ENCODE data around the gene BTBD16.

BTBD16 gene

GRCh38 chr10:122357685-122358084 lies 86.6 kb downstream of the BTBD16 start:
- TF ChIP-seq ZNF274 (IDR thresholded peaks at IDR 0.05; ENCODE audit: low read depth, low read length) (no peak), SUZ12 (IDR thresholded peaks at IDR 0.05; ENCODE audit: extremely low read depth, insufficient read depth, insufficient read length) (no peak), YY1 (IDR thresholded peaks at IDR 0.05; ENCODE audit: insufficient read depth, insufficient read length) (no peak)
- Histone ChIP-seq H3K4me1 (ENCODE audit: insufficient read depth, insufficient read length) (no peaks in the 10 kb centered on the region), H3K4me3 (ENCODE audit: insufficient read length, low read depth) (no peak overlapping the region), H3K27me3 (ENCODE audit: insufficient read depth, insufficient read length) (no peaks in the 10 kb centered on the region), H3K9me3 (ENCODE audit: insufficient read depth, low read length) (no peaks in the 10 kb centered on the region), H3K36me3 (ENCODE audit: insufficient read depth, insufficient read length, low read length) (no peaks in the 10 kb centered on the region), H3K9ac (ENCODE audit: insufficient read length, low read depth) (no peak overlapping the region)
- no peak for DNase-seq (ENCODE audit: low read depth, low spot score)

DNA sequence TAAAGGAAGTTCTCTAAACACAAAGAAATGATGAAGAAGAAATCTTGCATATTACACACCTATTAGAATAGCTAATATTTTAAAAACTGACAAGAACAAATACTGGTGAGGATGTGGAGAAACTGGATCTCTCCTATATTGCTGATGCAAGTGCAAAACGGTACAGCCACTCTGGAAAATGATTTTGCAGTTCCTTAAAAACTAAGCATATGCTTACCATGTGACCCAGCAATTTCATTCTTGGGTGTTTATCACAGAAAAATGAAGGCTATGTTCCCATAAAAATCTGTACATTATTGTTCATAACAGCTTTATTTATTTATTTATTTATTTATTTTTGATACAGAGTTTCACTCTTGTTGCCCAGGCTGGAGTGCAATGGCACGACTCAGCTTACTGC lies 88.5 kb downstream of the BTBD16 start:
- Histone ChIP-seq H3K4me1 (ENCODE audit: insufficient read depth, insufficient read length) (no peaks in the 10 kb centered on the region), H3K27me3 (ENCODE audit: insufficient read depth, insufficient read length) (no peaks in the 10 kb centered on the region), H3K36me3 (ENCODE audit: insufficient read depth, insufficient read length, low read length) (no peaks in the 10 kb centered on the region), H3K9ac (ENCODE audit: insufficient read length, low read depth) (no peak overlapping the region), H3K4me3 (ENCODE audit: insufficient read length, low read depth) (no peak overlapping the region), H3K9me3 (ENCODE audit: insufficient read depth, low read length) (no peaks in the 10 kb centered on the region)
- DNase-seq (ENCODE audit: low read depth, low spot score): no peak
- no peak for TF ChIP-seq YY1 (IDR thresholded peaks at IDR 0.05; ENCODE audit: insufficient read depth, insufficient read length)
- no peak for TF ChIP-seq SUZ12 (IDR thresholded peaks at IDR 0.05; ENCODE audit: extremely low read depth, insufficient read depth, insufficient read length)
- no peak for TF ChIP-seq ZNF274 (IDR thresholded peaks at IDR 0.05; ENCODE audit: low read depth, low read length)

DNA sequence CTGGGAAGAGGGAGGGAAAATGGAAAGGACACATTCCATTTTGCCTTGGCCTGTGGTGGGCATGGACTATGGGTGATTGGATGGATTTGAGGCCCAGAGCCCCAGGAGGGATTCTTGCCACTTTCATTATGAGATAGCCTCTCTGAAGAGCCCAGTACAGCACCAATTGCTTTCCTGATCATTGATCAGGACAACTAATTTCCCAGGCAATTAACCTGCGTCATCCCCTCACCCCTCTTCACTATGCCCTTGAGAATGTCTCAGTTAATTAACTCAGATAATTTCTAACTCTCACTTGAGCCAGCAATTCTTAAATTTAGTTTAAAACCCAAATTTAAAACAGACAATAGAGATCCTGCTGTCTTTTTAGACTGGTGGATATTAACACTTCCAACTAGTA lies 90.0 kb downstream of the BTBD16 start:
- Histone ChIP-seq H3K36me3 (ENCODE audit: insufficient read depth, insufficient read length, low read length) (no peaks in the 10 kb centered on the region), H3K9ac (ENCODE audit: insufficient read length, low read depth) (no peak overlapping the region), H3K4me3 (ENCODE audit: insufficient read length, low read depth) (no peak overlapping the region), H3K4me1 (ENCODE audit: insufficient read depth, insufficient read length) (no peaks in the 10 kb centered on the region), H3K9me3 (ENCODE audit: insufficient read depth, low read length) (no peaks in the 10 kb centered on the region), H3K27me3 (ENCODE audit: insufficient read depth, insufficient read length) (no peaks in the 10 kb centered on the region)
- no peak for TF ChIP-seq YY1 (IDR thresholded peaks at IDR 0.05; ENCODE audit: insufficient read depth, insufficient read length)
- DNase-seq (ENCODE audit: low read depth, low spot score): no peak

DNA sequence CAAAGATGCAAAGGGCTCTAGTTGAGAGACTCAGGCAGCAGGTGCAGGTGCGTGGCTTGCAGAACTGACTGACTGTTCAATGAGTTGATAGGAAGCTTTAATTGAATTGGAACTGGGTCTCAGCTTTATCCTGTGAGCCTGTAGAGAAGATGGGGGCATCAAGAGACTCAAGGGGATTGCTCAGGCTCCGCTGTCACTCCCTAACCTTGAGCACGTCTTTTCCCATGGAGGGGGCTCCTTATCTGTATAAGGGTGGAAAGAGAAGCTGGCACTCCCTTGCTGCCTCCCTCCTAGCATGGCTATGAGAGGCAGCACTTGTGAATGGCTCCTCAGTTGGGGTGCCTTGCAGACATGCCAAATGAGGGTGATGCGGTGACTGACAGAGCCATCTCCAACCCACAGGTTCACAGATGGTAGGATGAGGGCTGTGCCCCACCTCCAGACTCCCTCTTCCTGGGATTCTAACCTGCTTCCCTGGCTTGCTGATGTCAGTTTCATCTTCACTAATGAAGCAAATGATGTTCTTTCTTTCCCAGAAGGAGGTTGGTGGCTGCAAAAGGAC lies 91.0 kb downstream of the BTBD16 start:
- Histone ChIP-seq H3K4me3 (ENCODE audit: insufficient read length, low read depth) (no peak overlapping the region), H3K27me3 (ENCODE audit: insufficient read depth, insufficient read length) (no peaks in the 10 kb centered on the region), H3K4me1 (ENCODE audit: insufficient read depth, insufficient read length) (no peaks in the 10 kb centered on the region), H3K36me3 (ENCODE audit: insufficient read depth, insufficient read length, low read length) (no peaks in the 10 kb centered on the region), H3K9ac (ENCODE audit: insufficient read length, low read depth) (no peak overlapping the region), H3K9me3 (ENCODE audit: insufficient read depth, low read length) (no peaks in the 10 kb centered on the region)
- no peak for DNase-seq (ENCODE audit: low read depth, low spot score)
- TF ChIP-seq YY1 (IDR thresholded peaks at IDR 0.05; ENCODE audit: insufficient read depth, insufficient read length): no peak
- no peak for TF ChIP-seq ZNF274 (IDR thresholded peaks at IDR 0.05; ENCODE audit: low read depth, low read length)
- TF ChIP-seq SUZ12 (IDR thresholded peaks at IDR 0.05; ENCODE audit: extremely low read depth, insufficient read depth, insufficient read length): no peak

- no peak for DNase-seq (ENCODE audit: low read depth, low spot score)
- TF ChIP-seq YY1 (IDR thresholded peaks at IDR 0.05; ENCODE audit: insufficient read depth, insufficient read length): no peak
- no peak for TF ChIP-seq SUZ12 (IDR thresholded peaks at IDR 0.05; ENCODE audit: extremely low read depth, insufficient read depth, insufficient read length)
- no peak for TF ChIP-seq ZNF274 (IDR thresholded peaks at IDR 0.05; ENCODE audit: low read depth, low read length)
- Histone ChIP-seq H3K4me1 (ENCODE audit: insufficient read depth, insufficient read length) (no peaks in the 10 kb centered on the region), H3K27me3 (ENCODE audit: insufficient read depth, insufficient read length) (no peaks in the 10 kb centered on the region), H3K36me3 (ENCODE audit: insufficient read depth, insufficient read length, low read length) (no peaks in the 10 kb centered on the region), H3K9me3 (ENCODE audit: insufficient read depth, low read length) (no peaks in the 10 kb centered on the region), H3K4me3 (ENCODE audit: insufficient read length, low read depth) (no peak overlapping the region), H3K9ac (ENCODE audit: insufficient read length, low read depth) (no peak overlapping the region)
Observed at GRCh38 chr10:122362621-122363020, 91.5 kb downstream of the BTBD16 start.

DNA sequence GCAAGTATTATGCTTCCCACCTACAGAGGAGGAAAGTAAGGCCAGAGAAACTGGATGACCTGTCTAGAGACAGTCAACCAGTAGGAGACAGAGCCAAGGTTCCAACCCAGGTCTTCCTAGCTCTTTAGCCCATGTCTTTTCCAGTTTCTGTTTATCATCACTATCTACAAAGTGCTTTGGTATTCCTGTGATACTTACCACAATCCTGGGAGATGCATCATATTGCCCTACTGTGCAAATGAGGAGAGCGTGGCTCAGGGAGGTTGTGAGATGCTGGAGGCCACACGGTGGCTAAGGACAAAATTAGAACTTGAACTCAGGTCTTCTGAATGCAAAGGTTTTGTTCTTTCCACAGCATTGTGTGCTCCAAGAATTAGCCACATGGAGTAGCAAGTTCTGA lies 92.2 kb downstream of the BTBD16 start:
- Histone ChIP-seq H3K36me3 (ENCODE audit: insufficient read depth, insufficient read length, low read length) (no peaks in the 10 kb centered on the region), H3K9me3 (ENCODE audit: insufficient read depth, low read length) (no peaks in the 10 kb centered on the region), H3K9ac (ENCODE audit: insufficient read length, low read depth) (no peak overlapping the region), H3K27me3 (ENCODE audit: insufficient read depth, insufficient read length) (no peaks in the 10 kb centered on the region), H3K4me3 (ENCODE audit: insufficient read length, low read depth) (no peak overlapping the region), H3K4me1 (ENCODE audit: insufficient read depth, insufficient read length) (no peaks in the 10 kb centered on the region)
- no peak for DNase-seq (ENCODE audit: low read depth, low spot score)
- TF ChIP-seq ZNF274 (IDR thresholded peaks at IDR 0.05; ENCODE audit: low read depth, low read length) (no peak), YY1 (IDR thresholded peaks at IDR 0.05; ENCODE audit: insufficient read depth, insufficient read length) (no peak), SUZ12 (IDR thresholded peaks at IDR 0.05; ENCODE audit: extremely low read depth, insufficient read depth, insufficient read length) (no peak)

- Histone ChIP-seq H3K27me3 (ENCODE audit: insufficient read depth, insufficient read length) (no peaks in the 10 kb centered on the region), H3K9ac (ENCODE audit: insufficient read length, low read depth) (no peak overlapping the region), H3K36me3 (ENCODE audit: insufficient read depth, insufficient read length, low read length) (no peaks in the 10 kb centered on the region), H3K9me3 (ENCODE audit: insufficient read depth, low read length) (no peaks in the 10 kb centered on the region), H3K4me1 (ENCODE audit: insufficient read depth, insufficient read length) (no peaks in the 10 kb centered on the region), H3K4me3 (ENCODE audit: insufficient read length, low read depth) (no peak overlapping the region)
- no peak for DNase-seq (ENCODE audit: low read depth, low spot score)
- TF ChIP-seq YY1 (IDR thresholded peaks at IDR 0.05; ENCODE audit: insufficient read depth, insufficient read length) (no peak), ZNF274 (IDR thresholded peaks at IDR 0.05; ENCODE audit: low read depth, low read length) (no peak), SUZ12 (IDR thresholded peaks at IDR 0.05; ENCODE audit: extremely low read depth, insufficient read depth, insufficient read length) (no peak)
Observed at GRCh38 chr10:122363722-122364463, 92.8 kb downstream of the BTBD16 start.
